Lung (tissue), 12 donors: ENCODE results near the gene ALOX12B. TPM values are rescaled to one million over a fixed set of nuclear protein-coding genes. Genes with fewer than 3 reads are reported as not detected.

Experiments used
- ATAC-seq: fragments of 200-7000 bp; cut with Tn5 transposase; one replicate; pipeline ENCODE4 v1.9.1; 2020; ENCODE audit warnings: moderate number of reproducible peaks; ENCODE audit not compliant: insufficient read depth, low FRiP score
- DNase-seq, 3 donors: peaks; one replicate each; pipeline ENCODE4 v3.0.0-alpha.2; 2013 to 2017
- H3K27ac ChIP-seq, 2 donors: one replicate each; pipeline ENCODE4 v1.5.1; 2013; ENCODE audit warnings: mild to moderate bottlenecking in 2 of 2, moderate library complexity in 2 of 2, control low read depth in 1 of 2, inconsistent platforms in 1 of 2, low read depth in 1 of 2, low read length in 1 of 2
- H3K27me3 ChIP-seq, 3 donors: one replicate each; pipeline ENCODE4 v1.5.1; 2013; ENCODE audit warnings: low read length in 2 of 3; ENCODE audit not compliant: control insufficient read depth in 3 of 3, insufficient read depth in 3 of 3
- H3K36me3 ChIP-seq, 4 donors: one replicate each; pipeline ENCODE4 v1.5.1; 2013; ENCODE audit warnings: low read length in 4 of 4, mild to moderate bottlenecking in 1 of 4, moderate library complexity in 1 of 4; ENCODE audit not compliant: control insufficient read depth in 4 of 4, insufficient read depth in 4 of 4
- H3K4me1 ChIP-seq, 5 donors: one replicate each; pipeline ENCODE4 v1.5.1; 2013; ENCODE audit warnings: low read length in 5 of 5, mild to moderate bottlenecking in 2 of 5, moderate library complexity in 1 of 5; ENCODE audit not compliant: control insufficient read depth in 5 of 5, insufficient read depth in 5 of 5
- H3K4me3 ChIP-seq: one replicate; pipeline ENCODE4 v1.5.1; 2013; ENCODE audit warnings: mild to moderate bottlenecking, control low read depth, moderate library complexity
- H3K9ac ChIP-seq, 2 donors: one replicate each; pipeline ENCODE4 v1.5.1; 2013; ENCODE audit warnings: low read length in 2 of 2, control low read depth in 1 of 2; ENCODE audit not compliant: insufficient read depth in 1 of 2
- H3K9me3 ChIP-seq, 4 donors: one replicate each; pipeline ENCODE4 v1.5.1; 2013; ENCODE audit warnings: low read length in 3 of 4, mild to moderate bottlenecking in 1 of 4, moderate library complexity in 1 of 4; ENCODE audit not compliant: control insufficient read depth in 4 of 4, insufficient read depth in 3 of 4
- WGBS, 2 donors: extraction: QIAGEN DNeasy Blood & Tissue Kit; methylation state at CpG; one replicate each; pipeline ENCODE4 v1.1.7; 2013; 5-methylcytosine and 5-hydroxymethylcytosine counted together
- polyA plus RNA-seq, 2 donors: library from polyadenylated mRNA; stranded (reverse); fragments of 200-250 nt; gene quantifications; one replicate each; pipeline ENCODE4 v1.2.1, GENCODE V29; 2013
- total RNA-seq, 2 donors: library from RNA; depleted of rRNA in 1 of 2; stranded (reverse); fragments of >200 nt in 1 of 2; gene quantifications; one replicate each; pipeline ENCODE4 v1.2.1, GENCODE V29; 2014 to 2021
- TF ChIP-seq, protein P1 (sequence below): IDR thresholded peaks from 2 replicates; pipeline ENCODE4 v1.5.1; 2012; ENCODE audit warnings: mild to moderate bottlenecking; ENCODE audit errors: control extremely low read depth, extremely low read depth
- donor health status: control.
- donor health status: control.
- donor health status: Bipolar disorder and iron deficiency.
- donor health status: healthy.
- donor health status: DM: yes; HTN: yes; CAD: no.

ALOX12B gene
- total and polyA plus RNA-seq, 4 donors = 0.06 to 0.48 (median 0.46) TPM; not detected in 1

DNA sequence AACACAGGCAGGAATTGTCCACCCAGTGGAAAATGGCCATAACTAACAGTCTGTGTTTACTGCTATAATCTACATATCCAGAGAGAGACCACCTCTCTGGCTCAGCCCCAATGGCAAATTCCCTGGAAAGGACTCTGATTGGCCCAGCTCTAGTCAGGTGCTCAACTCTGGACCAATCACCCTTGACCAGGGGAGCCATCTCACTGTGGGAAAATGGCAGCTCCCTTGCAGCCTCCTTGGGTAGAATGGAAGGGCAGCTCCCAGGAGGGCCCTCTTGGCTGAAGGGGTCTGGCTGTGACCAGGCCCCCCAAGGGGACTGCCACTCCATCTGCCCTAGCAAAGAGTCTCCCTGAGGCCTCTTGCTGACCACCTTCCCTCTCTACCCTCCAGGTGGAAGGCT, 45.5 kb downstream of the ALOX12B start:
- TF ChIP-seq, protein P1, sequence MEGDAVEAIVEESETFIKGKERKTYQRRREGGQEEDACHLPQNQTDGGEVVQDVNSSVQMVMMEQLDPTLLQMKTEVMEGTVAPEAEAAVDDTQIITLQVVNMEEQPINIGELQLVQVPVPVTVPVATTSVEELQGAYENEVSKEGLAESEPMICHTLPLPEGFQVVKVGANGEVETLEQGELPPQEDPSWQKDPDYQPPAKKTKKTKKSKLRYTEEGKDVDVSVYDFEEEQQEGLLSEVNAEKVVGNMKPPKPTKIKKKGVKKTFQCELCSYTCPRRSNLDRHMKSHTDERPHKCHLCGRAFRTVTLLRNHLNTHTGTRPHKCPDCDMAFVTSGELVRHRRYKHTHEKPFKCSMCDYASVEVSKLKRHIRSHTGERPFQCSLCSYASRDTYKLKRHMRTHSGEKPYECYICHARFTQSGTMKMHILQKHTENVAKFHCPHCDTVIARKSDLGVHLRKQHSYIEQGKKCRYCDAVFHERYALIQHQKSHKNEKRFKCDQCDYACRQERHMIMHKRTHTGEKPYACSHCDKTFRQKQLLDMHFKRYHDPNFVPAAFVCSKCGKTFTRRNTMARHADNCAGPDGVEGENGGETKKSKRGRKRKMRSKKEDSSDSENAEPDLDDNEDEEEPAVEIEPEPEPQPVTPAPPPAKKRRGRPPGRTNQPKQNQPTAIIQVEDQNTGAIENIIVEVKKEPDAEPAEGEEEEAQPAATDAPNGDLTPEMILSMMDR = no peak
- DNase-seq (no peak), ATAC-seq (no peak)
- Histone ChIP-seq H3K36me3 (no peaks in the 10 kb centered on the region), H3K9ac (no peak overlapping the region), H3K4me1 (peaks cover 0 to 8% (median 0%) of the 10 kb centered on the region in 5 donors), H3K27me3 (peaks cover 0 to 2% (median 0%) of the 10 kb centered on the region in 3 donors), H3K4me3 (no peak overlapping the region), H3K27ac (no peak overlapping the region), H3K9me3 (peaks cover 0 to 5% (median 0%) of the 10 kb centered on the region in 4 donors)

DNA sequence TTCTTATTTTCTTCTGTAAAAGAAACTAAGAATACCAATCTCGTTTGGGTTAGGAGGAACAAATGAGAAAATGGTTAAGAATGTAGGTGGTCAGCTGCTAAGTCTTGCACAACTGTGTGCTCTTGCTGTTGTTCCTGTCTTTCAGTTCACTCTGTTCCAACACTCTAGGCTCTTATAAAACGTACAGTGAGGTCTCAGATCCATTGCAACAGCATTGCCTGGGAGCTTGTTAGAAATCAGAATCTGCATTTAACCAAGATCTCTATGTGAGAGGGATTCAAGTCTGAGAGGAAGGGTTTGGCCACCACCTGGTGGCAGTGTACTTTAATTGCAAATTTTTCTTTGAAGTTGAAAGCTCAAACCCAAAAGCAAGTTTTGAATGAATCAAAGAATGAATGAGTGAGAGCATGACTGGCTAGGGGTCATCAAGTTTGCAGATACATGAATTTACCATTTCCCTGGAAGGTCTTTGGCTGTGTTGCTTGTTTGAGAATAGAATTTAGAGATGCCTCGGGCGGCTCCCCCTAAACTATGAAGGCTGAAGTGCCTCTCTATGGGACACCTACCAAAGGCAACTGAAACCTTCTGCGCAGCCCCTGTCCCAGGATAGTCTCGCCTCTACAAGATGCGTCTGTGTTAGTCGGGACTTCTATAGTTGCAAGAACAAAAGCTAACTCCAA, 46.1 kb downstream of the ALOX12B start:
- Histone ChIP-seq H3K27ac (peak overlapping the region in 1 of 2 donors; percentile 82), H3K9me3 (peaks cover 0 to 5% (median 0%) of the 10 kb centered on the region in 4 donors), H3K9ac (no peak overlapping the region), H3K27me3 (peaks cover 0 to 2% (median 0%) of the 10 kb centered on the region in 3 donors), H3K4me1 (peaks cover 0 to 8% (median 0%) of the 10 kb centered on the region in 5 donors), H3K36me3 (no peaks in the 10 kb centered on the region), H3K4me3 (no peak overlapping the region)
- ATAC-seq (peak; percentile 32), DNase-seq (peak; percentile 33 to 66 (median 57))
- TF ChIP-seq, protein P1 = peak; percentile 42
- WGBS, 2 donors = 59 to 68% methylated on average over 8 of the region's 8 CpGs

DNA sequence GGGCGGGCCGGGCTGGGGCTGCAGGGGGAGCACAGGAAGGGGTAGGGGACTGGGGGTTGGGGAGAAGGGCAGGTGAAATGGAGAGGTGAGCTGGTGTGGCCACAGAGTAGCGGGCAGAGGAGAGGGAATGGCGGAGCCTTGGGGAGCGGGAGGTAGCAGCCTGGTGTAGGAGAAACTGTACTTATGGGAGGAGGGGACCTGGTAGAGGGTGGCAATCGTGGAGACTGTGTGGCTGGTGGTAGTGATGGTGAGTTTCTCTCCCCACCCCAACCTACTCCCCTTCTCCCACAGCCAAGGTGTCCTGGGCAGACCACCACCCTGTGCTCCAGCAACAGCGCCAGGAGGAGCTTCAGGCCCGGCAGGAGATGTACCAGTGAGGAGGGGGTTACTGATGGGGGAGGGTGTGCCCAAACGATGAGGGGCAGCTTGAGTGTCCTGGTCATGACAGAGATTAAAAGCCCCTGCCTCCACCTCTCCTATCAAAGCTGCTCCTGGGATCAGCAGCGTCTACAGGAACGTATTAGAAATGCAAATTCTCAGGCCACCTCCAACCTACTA, 47.8 kb downstream of the ALOX12B start:
- peak overlapping the region; percentile 3 for H3K4me3 ChIP-seq
- peaks cover 0 to 2% (median 0%) of the 10 kb centered on the region in 3 donors for H3K27me3 ChIP-seq
- peaks cover 0 to 5% (median 0%) of the 10 kb centered on the region in 4 donors for H3K9me3 ChIP-seq
- WGBS, 2 donors = 58 to 67% methylated on average over 10 to 11 of the region's 11 CpGs
- H3K9ac ChIP-seq = no peak overlapping the region
- no peak for ATAC-seq
- H3K36me3 ChIP-seq = no peaks in the 10 kb centered on the region
- TF ChIP-seq, protein P1 = no peak
- peaks cover 0 to 8% (median 0%) of the 10 kb centered on the region in 5 donors for H3K4me1 ChIP-seq
- H3K27ac ChIP-seq = peak overlapping the region in 1 of 2 donors; percentile 55
- no peak for DNase-seq
